BLaER1 treated with 17β-estradiol and CSF1 and Interleukin-3, amounts not matched to agents 10 nM and 100 nM (cell line): ENCODE measurements around the gene IWS1.

Source experiments
- H3K27ac ChIP-seq, 11 experiments: shearing (Covaris generic); formaldehyde crosslinking; 2 replicates each; pipeline ENCODE4 v1.8.1; 2022
- H3K27me3 ChIP-seq, 11 experiments: shearing (Covaris generic); formaldehyde crosslinking; 2 replicates each; pipeline ENCODE4 v1.8.1; 2022
- H3K36me3 ChIP-seq, 11 experiments: shearing (Covaris generic); formaldehyde crosslinking; 2 replicates each; pipeline ENCODE4 v1.8.1; 2022
- H3K4me1 ChIP-seq, 10 experiments: shearing (Covaris generic); formaldehyde crosslinking; 2 replicates each; pipeline ENCODE4 v1.8.1; 2022
- H3K4me2 ChIP-seq, 11 experiments: shearing (Covaris generic); formaldehyde crosslinking; 2 replicates each; pipeline ENCODE4 v1.8.1; 2022
- H3K4me3 ChIP-seq, 10 experiments: shearing (Covaris generic); formaldehyde crosslinking; 2 replicates each; pipeline ENCODE4 v1.8.1; 2022
- H3K9ac ChIP-seq, 11 experiments: shearing (Covaris generic); formaldehyde crosslinking; 2 replicates each; pipeline ENCODE4 v1.8.1; 2022
- H3K9me3 ChIP-seq, 11 experiments: shearing (Covaris generic); formaldehyde crosslinking; replicated peaks in 1 of 11; 2 replicates each; pipeline ENCODE4 v1.8.1; 2022
- H4K20me1 ChIP-seq, 11 experiments: shearing (Covaris generic); formaldehyde crosslinking; 2 replicates each; pipeline ENCODE4 v1.8.1; 2022
- Cebpa-rat ChIP-seq, 11 experiments: shearing (Covaris generic); IDR thresholded peaks; 2 replicates each; pipeline ENCODE4 v1.8.1; 2022

Gene IWS1

DNA sequence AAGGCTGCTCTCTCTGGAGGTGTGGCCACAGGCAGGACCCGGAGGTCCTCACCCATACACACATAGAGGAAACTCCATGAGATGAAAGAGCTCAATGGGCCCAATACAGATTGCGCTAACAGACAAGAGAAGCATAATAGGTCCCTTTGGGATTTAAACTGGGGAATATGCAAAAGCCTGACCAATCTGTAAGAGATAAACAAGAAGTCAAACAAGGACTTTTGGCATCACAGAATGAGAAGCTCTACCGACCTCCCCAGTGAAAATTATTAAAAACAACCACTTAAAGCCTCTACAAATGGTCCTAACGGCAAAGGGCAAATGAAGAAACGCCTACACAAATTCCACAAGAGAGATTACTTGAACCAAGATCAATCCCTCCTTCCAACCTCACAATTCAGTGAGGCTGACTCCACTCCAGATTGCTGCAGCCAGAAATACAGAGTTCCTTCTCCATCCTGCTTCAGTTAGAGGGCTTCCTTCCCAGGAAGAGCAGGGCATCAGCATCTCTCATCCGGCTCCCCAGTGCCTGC is 10.8 kb downstream of the IWS1 start:
- peaks cover 4 to 15% (median 5%) of the 10 kb centered on the region in 11 experiments; a peak in 14 of 22 replicates for H3K9me3 ChIP-seq
- H3K27me3 ChIP-seq: no peaks in the 10 kb centered on the region
- peak overlapping the region in 6 of 11 experiments; percentile 9 to 42 (median 29); a peak in 6 of 22 replicates for H3K27ac ChIP-seq
- TF ChIP-seq Cebpa-rat (IDR thresholded peaks at IDR 0.05): no peak
- peaks cover 74 to 100% (median 93%) of the 10 kb centered on the region in 11 experiments for H4K20me1 ChIP-seq
- H3K4me2 ChIP-seq: peak overlapping the region in 8 of 11 experiments; percentile 36 to 77 (median 60); a peak in 17 of 22 replicates
- peaks cover 85 to 100% (median 97%) of the 10 kb centered on the region in 11 experiments for H3K36me3 ChIP-seq
- no peak overlapping the region for H3K4me3 ChIP-seq
- peak overlapping the region in 5 of 11 experiments; percentile 4 to 14 (median 12); a peak in 3 of 22 replicates for H3K9ac ChIP-seq
- H3K4me1 ChIP-seq: peaks cover 21 to 55% (median 39%) of the 10 kb centered on the region in 10 experiments

DNA sequence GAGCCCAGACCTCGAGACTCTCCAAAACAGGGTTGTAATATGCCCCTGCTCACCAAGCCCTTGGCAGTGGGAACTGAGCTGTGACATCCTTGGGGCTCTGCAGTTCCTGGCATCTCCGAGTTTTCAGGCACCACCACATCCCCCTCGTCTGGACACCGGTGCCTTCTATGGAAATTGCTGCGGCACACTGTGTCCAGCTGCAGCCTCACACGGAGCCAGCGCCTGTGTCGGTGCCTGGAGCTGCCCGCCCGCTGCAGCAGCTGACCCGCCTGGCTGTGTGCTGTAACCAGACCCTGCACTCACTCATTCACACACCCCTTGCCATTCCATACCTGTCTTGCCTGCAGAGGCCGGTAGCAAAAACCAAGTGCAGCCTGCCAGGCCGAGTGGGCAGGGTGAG is 11.8 kb downstream of the IWS1 start:
- Histone ChIP-seq H3K27me3 (no peaks in the 10 kb centered on the region), H3K4me3 (no peak overlapping the region), H3K36me3 (peaks cover 75 to 99% (median 91%) of the 10 kb centered on the region in 11 experiments), H3K4me1 (peaks cover 30 to 64% (median 46%) of the 10 kb centered on the region in 10 experiments), H4K20me1 (peaks cover 81 to 100% (median 93%) of the 10 kb centered on the region in 11 experiments), H3K4me2 (no peak overlapping the region), H3K9me3 (peaks cover 4 to 15% (median 5%) of the 10 kb centered on the region in 11 experiments; a peak in 14 of 22 replicates), H3K27ac (0 out of 22 replicates have a peak overlapping the region, but pooled peaks of 1 of the 11 experiments have one; percentile 32), H3K9ac (no peak overlapping the region)
- no peak for TF ChIP-seq Cebpa-rat (IDR thresholded peaks at IDR 0.05)

DNA sequence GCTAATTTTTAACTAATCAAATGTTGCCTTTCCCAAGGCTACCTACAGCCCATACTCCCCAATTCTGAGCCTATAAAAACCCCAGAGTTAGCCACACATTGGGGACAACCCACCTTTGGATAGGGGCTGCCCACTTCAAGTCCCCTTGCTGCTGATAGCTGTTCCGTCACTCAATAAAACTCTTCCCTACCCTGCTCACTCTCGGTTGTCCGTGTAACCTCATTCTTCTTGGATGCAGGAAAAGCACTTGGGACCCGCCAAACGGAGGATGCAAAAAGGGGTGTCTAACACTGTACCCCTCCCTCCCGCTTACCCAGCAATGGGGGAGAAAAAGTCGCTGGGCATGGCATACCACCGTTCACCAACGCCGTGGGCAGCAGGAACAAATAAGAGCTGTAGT is 12.2 kb downstream of the IWS1 start:
- peaks cover 85 to 100% (median 95%) of the 10 kb centered on the region in 11 experiments for H4K20me1 ChIP-seq
- H3K27ac ChIP-seq: no peak overlapping the region
- peaks cover 4 to 15% (median 5%) of the 10 kb centered on the region in 11 experiments; a peak in 14 of 22 replicates for H3K9me3 ChIP-seq
- no peak overlapping the region for H3K4me3 ChIP-seq
- H3K27me3 ChIP-seq: no peaks in the 10 kb centered on the region
- no peak overlapping the region for H3K9ac ChIP-seq
- no peak overlapping the region for H3K4me2 ChIP-seq
- no peak for TF ChIP-seq Cebpa-rat (IDR thresholded peaks at IDR 0.05)
- peaks cover 71 to 95% (median 88%) of the 10 kb centered on the region in 11 experiments for H3K36me3 ChIP-seq
- peaks cover 35 to 68% (median 49%) of the 10 kb centered on the region in 10 experiments for H3K4me1 ChIP-seq

DNA sequence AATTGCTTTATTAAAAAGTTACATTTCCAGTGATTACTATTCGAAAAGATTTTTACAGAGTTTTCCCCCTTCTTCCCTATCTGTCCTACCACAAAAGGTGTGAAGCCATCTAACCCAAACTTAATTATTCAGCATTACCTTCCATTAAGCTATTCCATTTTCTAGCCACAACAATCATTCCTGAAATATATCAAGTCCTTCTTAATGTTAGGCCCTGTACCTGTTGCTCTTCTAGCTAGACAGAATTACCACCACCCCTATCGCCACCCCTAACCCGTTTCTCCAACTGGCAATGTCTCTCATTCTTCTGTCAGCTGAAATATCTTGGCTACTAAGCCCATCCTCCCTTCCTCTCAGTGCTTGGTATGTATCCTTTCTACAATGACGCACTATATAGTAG is 13.9 kb downstream of the IWS1 start:
- Histone ChIP-seq H3K27me3 (no peaks in the 10 kb centered on the region), H3K9ac (no peak overlapping the region), H3K27ac (peak overlapping the region in 1 of 11 experiments; percentile 2; a peak in 1 of 22 replicates), H3K9me3 (peaks cover 0 to under 1% (median 0%) of the 10 kb centered on the region in 11 experiments; a peak in 2 of 22 replicates), H3K4me3 (no peak overlapping the region), H4K20me1 (peaks cover 92 to 100% (median 99%) of the 10 kb centered on the region in 11 experiments), H3K4me1 (peaks cover 52 to 85% (median 63%) of the 10 kb centered on the region in 10 experiments), H3K36me3 (peaks cover 54 to 84% (median 73%) of the 10 kb centered on the region in 11 experiments), H3K4me2 (peak overlapping the region in 8 of 11 experiments; percentile 3 to 26 (median 10); a peak in 6 of 22 replicates)
- TF ChIP-seq Cebpa-rat (IDR thresholded peaks at IDR 0.05): no peak

DNA sequence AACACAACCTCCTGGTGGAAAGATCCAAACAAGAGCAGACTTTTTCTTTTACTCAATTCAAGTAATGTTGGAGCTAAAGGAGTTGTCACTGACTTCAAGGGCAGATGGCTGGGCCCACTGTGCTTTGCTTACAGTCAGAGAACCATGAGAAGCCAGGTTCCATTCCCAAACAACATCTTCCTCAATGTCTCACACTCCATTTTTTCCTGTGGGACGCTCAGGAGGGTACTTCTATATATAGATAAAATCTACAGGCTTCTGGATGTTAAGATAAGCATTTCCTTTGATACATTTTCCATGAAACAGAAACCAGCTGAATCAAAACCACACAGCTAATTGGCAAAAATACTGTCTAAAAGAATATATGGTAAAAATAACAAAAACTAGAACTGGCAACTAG is 14.4 kb downstream of the IWS1 start:
- no peak overlapping the region for H3K4me3 ChIP-seq
- peaks cover 93 to 100% (median 99%) of the 10 kb centered on the region in 11 experiments for H4K20me1 ChIP-seq
- H3K9ac ChIP-seq: no peak overlapping the region
- peak overlapping the region in 3 of 11 experiments; percentile 14 to 24 (median 16); a peak in 2 of 22 replicates for H3K4me2 ChIP-seq
- H3K4me1 ChIP-seq: peaks cover 56 to 85% (median 63%) of the 10 kb centered on the region in 10 experiments
- peak overlapping the region in 1 of 11 experiments; percentile 2; a peak in 1 of 22 replicates for H3K27ac ChIP-seq
- H3K9me3 ChIP-seq: no peaks in the 10 kb centered on the region
- no peak for TF ChIP-seq Cebpa-rat (IDR thresholded peaks at IDR 0.05)
- no peaks in the 10 kb centered on the region for H3K27me3 ChIP-seq
- H3K36me3 ChIP-seq: peaks cover 49 to 81% (median 68%) of the 10 kb centered on the region in 11 experiments

DNA sequence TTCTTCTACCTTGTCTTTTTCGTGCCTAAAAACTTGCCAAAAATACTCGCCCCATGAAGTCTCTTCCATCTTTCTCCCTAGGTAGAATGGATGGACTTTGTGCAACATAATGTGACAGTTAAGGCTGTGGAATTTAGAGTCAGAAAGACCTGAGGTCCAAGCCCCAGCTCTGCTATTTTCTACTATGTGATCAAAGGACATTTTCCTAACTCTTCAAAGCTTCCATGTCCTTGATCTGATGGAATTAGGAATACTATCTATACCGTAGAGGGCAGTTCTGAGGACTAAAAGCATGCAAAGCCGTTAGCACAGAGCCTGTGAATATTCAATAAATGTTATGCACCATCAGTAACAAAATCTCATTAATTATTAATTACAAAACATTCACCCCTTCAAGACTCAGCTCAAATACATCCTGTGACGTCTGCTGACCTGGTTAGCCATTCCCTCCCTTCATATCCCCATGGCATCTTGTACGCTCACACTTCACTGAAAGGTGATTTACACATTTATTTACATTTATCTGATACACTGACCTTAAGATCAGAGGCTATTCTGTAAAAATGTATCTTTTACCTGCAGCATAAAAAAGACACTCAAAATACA is 15.1 kb downstream of the IWS1 start:
- peaks cover 56 to 83% (median 62%) of the 10 kb centered on the region in 10 experiments for H3K4me1 ChIP-seq
- H3K36me3 ChIP-seq: peaks cover 42 to 80% (median 65%) of the 10 kb centered on the region in 11 experiments
- H3K9ac ChIP-seq: no peak overlapping the region
- H3K4me3 ChIP-seq: no peak overlapping the region
- no peaks in the 10 kb centered on the region for H3K27me3 ChIP-seq
- no peak for TF ChIP-seq Cebpa-rat (IDR thresholded peaks at IDR 0.05)
- H3K27ac ChIP-seq: peak overlapping the region in 2 of 11 experiments; percentile 35 to 79; a peak in 2 of 22 replicates
- peak overlapping the region in 4 of 11 experiments; percentile 19 to 74 (median 68); a peak in 1 of 22 replicates for H3K4me2 ChIP-seq
- H3K9me3 ChIP-seq: no peaks in the 10 kb centered on the region
- peaks cover 92 to 100% (median 98%) of the 10 kb centered on the region in 11 experiments for H4K20me1 ChIP-seq

DNA sequence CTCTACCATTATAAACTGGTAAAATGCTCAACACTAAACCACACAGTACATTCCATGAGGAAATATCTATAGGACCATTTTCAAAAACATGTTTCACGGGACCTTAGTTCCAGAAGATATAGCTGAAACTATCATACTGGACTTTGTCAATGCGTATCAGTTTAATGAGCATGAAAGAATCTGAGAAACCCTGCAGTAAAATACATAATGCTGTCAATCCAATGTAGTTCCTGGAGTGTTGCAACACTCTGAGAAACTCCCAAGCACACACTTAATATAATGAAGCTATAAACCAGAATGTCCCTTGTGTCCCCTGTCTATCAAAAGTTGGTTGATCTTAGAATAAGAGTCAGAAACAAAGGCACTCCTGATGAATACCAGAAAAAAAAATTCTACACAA is 16.2 kb downstream of the IWS1 start:
- Histone ChIP-seq H3K4me1 (peaks cover 45 to 79% (median 64%) of the 10 kb centered on the region in 10 experiments), H3K4me3 (no peak overlapping the region), H3K4me2 (peak overlapping the region in 6 of 11 experiments; percentile 11 to 74 (median 53); a peak in 8 of 22 replicates), H3K9ac (no peak overlapping the region), H3K27ac (peak overlapping the region in 5 of 11 experiments; percentile 4 to 79 (median 35); a peak in 6 of 22 replicates), H3K27me3 (no peaks in the 10 kb centered on the region), H4K20me1 (peaks cover 91 to 100% (median 98%) of the 10 kb centered on the region in 11 experiments), H3K36me3 (peaks cover 41 to 80% (median 64%) of the 10 kb centered on the region in 11 experiments), H3K9me3 (no peaks in the 10 kb centered on the region)
- peak in 1 of 11 experiments; percentile 38; a peak in 1 of 22 replicates for TF ChIP-seq Cebpa-rat (IDR thresholded peaks at IDR 0.05)

DNA sequence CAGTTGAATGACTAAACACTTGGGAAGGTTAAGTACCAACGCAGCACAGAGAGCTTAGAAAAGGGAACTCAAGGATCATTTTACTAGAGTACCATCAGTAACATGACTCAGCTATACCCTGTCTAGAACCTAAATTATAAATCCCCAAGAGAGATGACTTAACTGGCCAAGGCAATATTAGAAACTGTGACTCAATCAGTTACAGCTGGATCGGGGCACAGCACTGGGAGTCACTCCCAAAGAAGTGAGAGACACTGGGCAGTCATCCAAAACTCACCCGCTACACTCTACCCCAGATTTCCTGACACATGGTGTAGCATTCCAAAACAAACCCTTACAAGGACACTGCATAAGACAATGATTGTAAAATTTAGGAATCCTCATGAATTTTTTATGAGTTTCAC is 17.7 kb downstream of the IWS1 start:
- H3K36me3 ChIP-seq: peaks cover 42 to 80% (median 64%) of the 10 kb centered on the region in 11 experiments
- H3K9me3 ChIP-seq: no peaks in the 10 kb centered on the region
- H3K27me3 ChIP-seq: no peaks in the 10 kb centered on the region
- H3K4me2 ChIP-seq: peak overlapping the region; percentile 32 to 76 (median 63); a peak in 21 of 22 replicates
- peaks cover 34 to 82% (median 65%) of the 10 kb centered on the region in 10 experiments for H3K4me1 ChIP-seq
- peaks cover 88 to 100% (median 98%) of the 10 kb centered on the region in 11 experiments for H4K20me1 ChIP-seq
- H3K9ac ChIP-seq: peak overlapping the region in 6 of 11 experiments; percentile 7 to 57 (median 16); a peak in 8 of 22 replicates
- H3K4me3 ChIP-seq: no peak overlapping the region
- H3K27ac ChIP-seq: peak overlapping the region in 9 of 11 experiments; percentile 47 to 79 (median 63); a peak in 18 of 22 replicates
- TF ChIP-seq Cebpa-rat (IDR thresholded peaks at IDR 0.05): peak in 7 of 11 experiments; percentile 34 to 59 (median 45); a peak in 8 of 22 replicates
